SK-N-SH (cell line): Measurements from ENCODE around the gene TEK. TPM values are rescaled to one million over a fixed set of nuclear protein-coding genes. Genes with fewer than 3 reads are reported as not detected.

Experiments
- CTCF ChIA-PET: fragments of 300-600, 350-600 bp; formaldehyde crosslinking; extraction: SDS; loops from one replicate; lab custom pipeline; 2021; lab: Yijun Ruan, JAX
- POLR2A ChIA-PET: fragments of 350-600 bp; sonication (Branson Sonifier 250); formaldehyde crosslinking; extraction: SDS; loops from one replicate; lab custom pipeline; 2020; ENCODE audit warnings: antibody characterized with exemption, inconsistent platforms; lab: Yijun Ruan, JAX
- DNase-seq: peaks from one replicate; pipeline ENCODE4 v3.0.0; 2012
- H2AFZ ChIP-seq: fragments of 200-600 bp; sonication (generic); 2 replicates; pipeline ENCODE4 v1.8.1; 2016; ENCODE audit warnings: antibody characterized with exemption, mild to moderate bottlenecking, low read depth
- H3F3A ChIP-seq: fragments of 200-600 bp; sonication (generic); replicated peaks from 2 replicates; pipeline ENCODE3; 2016; ENCODE audit warnings: antibody characterized with exemption, mild to moderate bottlenecking; ENCODE audit not compliant: insufficient read depth
- H3K27ac ChIP-seq, 2 experiments: fragments of 200-500 bp in 1 of 2; fragments of 200-600 bp in 1 of 2; sonication (Bioruptor generic) in 1 of 2; sonication (generic), shearing (Covaris generic) in 1 of 2; 2 replicates each; pipeline versions ENCODE4 v1.5.1 to v1.6.1; 2014 to 2016; ENCODE audit warnings: low read depth in 2 of 2, inconsistent platforms in 1 of 2, low read length in 1 of 2, mild to moderate bottlenecking in 1 of 2, mixed read lengths in 1 of 2
- H3K27me3 ChIP-seq: fragments of 200-600 bp; sonication (generic), shearing (Covaris generic); 2 replicates; pipeline ENCODE4 v1.6.1; 2016; ENCODE audit warnings: mixed run types; ENCODE audit not compliant: insufficient read depth
- H3K36me3 ChIP-seq, 2 experiments: fragments of 200-500 bp in 1 of 2; fragments of 200-600 bp in 1 of 2; sonication (Bioruptor generic) in 1 of 2; sonication (generic) in 1 of 2; replicated peaks in 1 of 2; 2 replicates each; pipeline versions ENCODE3 to v1.5.1; 2014 to 2016; ENCODE audit warnings: low read length in 1 of 2, mild to moderate bottlenecking in 1 of 2; ENCODE audit not compliant: insufficient read depth in 2 of 2, control insufficient read depth in 1 of 2
- H3K4me1 ChIP-seq, 2 experiments: fragments of 200-500 bp in 1 of 2; fragments of 200-600 bp in 1 of 2; sonication (Bioruptor generic) in 1 of 2; sonication (generic), shearing (Covaris generic) in 1 of 2; 2 replicates each; pipeline versions ENCODE4 v1.5.1 to v1.6.1; 2014 to 2016; ENCODE audit warnings: low read depth in 1 of 2, low read length in 1 of 2, mixed run types in 1 of 2; ENCODE audit not compliant: insufficient read depth in 2 of 2, control insufficient read depth in 1 of 2
- H3K4me2 ChIP-seq: fragments of 200-600 bp; sonication (generic), shearing (Covaris generic); 2 replicates; pipeline ENCODE4 v1.6.1; 2017; ENCODE audit warnings: mixed run types
- H3K4me3 ChIP-seq, 2 experiments: fragments of 200-500 bp in 1 of 2; fragments of 200-600 bp in 1 of 2; sonication (Bioruptor generic) in 1 of 2; sonication (generic), shearing (Covaris generic) in 1 of 2; 2 replicates each; pipeline versions ENCODE4 v1.5.1 to v1.8.1; 2014 to 2016; ENCODE audit warnings: low read depth in 2 of 2, inconsistent platforms in 1 of 2, low read length in 1 of 2, mild to moderate bottlenecking in 1 of 2, mixed read lengths in 1 of 2, moderate library complexity in 1 of 2
- H3K79me2 ChIP-seq: fragments of 200-600 bp; sonication (generic); 2 replicates; pipeline ENCODE4 v1.8.1; 2017; ENCODE audit warnings: mild to moderate bottlenecking; ENCODE audit not compliant: insufficient read depth
- H3K9ac ChIP-seq: fragments of 200-600 bp; sonication (generic); 2 replicates; pipeline ENCODE4 v1.6.1; 2017; ENCODE audit warnings: mixed run types
- H3K9me2 ChIP-seq: fragments of 200-600 bp; sonication (generic); 2 replicates; pipeline ENCODE4 v1.6.1; 2017; ENCODE audit warnings: mixed run types
- H3K9me3 ChIP-seq: fragments of 200-600 bp; sonication (generic); 2 replicates; pipeline ENCODE4 v1.6.1; 2017; ENCODE audit warnings: mixed run types, mild to moderate bottlenecking, moderate library complexity
- H4K20me1 ChIP-seq: fragments of 200-600 bp; sonication (generic); 2 replicates; pipeline ENCODE4 v1.6.1; 2017; ENCODE audit warnings: mild to moderate bottlenecking, mixed run types; ENCODE audit not compliant: insufficient read depth
- CTCF ChIP-seq: fragments of 200-600 bp; sonication (generic); IDR thresholded peaks from 2 replicates; pipeline ENCODE4 v1.6.1; 2017; ENCODE audit warnings: antibody characterized with exemption, mild to moderate bottlenecking, moderate library complexity
- EP300 ChIP-seq, 2 experiments: IDR thresholded peaks; 2 replicates each; pipeline versions ENCODE4 v1.4.0 to v1.6.1; 2012; ENCODE audit warnings: borderline replicate concordance in 1 of 2, low read depth in 1 of 2, low read length in 1 of 2
- GABPA ChIP-seq: IDR thresholded peaks from 2 replicates; pipeline ENCODE4 v1.4.0; 2012; ENCODE audit warnings: low read depth, mild to moderate bottlenecking
- IRF3 ChIP-seq: fragments of 150-350 bp; IDR thresholded peaks from 2 replicates; pipeline ENCODE4 v1.6.1; 2016; ENCODE audit warnings: mild to moderate bottlenecking, low read depth, low read length
- MXI1 ChIP-seq: IDR thresholded peaks from 2 replicates; pipeline ENCODE4 v1.6.1; 2012; ENCODE audit warnings: mild to moderate bottlenecking, low read depth, low read length, improper control_type of control experiment
- RCOR1 ChIP-seq: fragments of 150-350 bp; IDR thresholded peaks from 2 replicates; pipeline ENCODE4 v1.6.1; 2017; ENCODE audit warnings: antibody characterized with exemption, low read length
- RFX5 ChIP-seq: IDR thresholded peaks from 2 replicates; pipeline ENCODE4 v1.6.1; 2012; ENCODE audit warnings: mild to moderate bottlenecking, improper control_type of control experiment, low read length
- TAF1 ChIP-seq: IDR thresholded peaks from 2 replicates; pipeline ENCODE4 v1.6.1; 2012; ENCODE audit warnings: low read depth, mild to moderate bottlenecking, low read length, moderate library complexity, borderline replicate concordance
- TEAD4 ChIP-seq: IDR thresholded peaks from 2 replicates; pipeline ENCODE4 v1.4.0; 2012; ENCODE audit warnings: mild to moderate bottlenecking, borderline replicate concordance; ENCODE audit not compliant: insufficient read depth
- YY1 ChIP-seq: IDR thresholded peaks from 2 replicates; pipeline ENCODE4 v1.4.0; 2012; ENCODE audit warnings: low read depth, mild to moderate bottlenecking
- WGBS: methylation state at CpG from one replicate; pipeline ENCODE4 v1.1.6; 2017; ENCODE audit warnings: low lambda C conversion rate; 5-methylcytosine and 5-hydroxymethylcytosine counted together
- polyA plus RNA-seq, 3 experiments: library from polyadenylated mRNA; depleted of rRNA; stranded (reverse); fragments of >200 nt; gene quantifications; 2 replicates each; pipeline ENCODE4 v1.2.3, GENCODE V29; 2012

The TEK gene
- polyA plus RNA-seq, 1 of the 3 experiments (the other 2 are of a cell fraction): 0.03 TPM

GRCh38 chr9:27157736-27158135 lies 48.7 kb downstream of the TEK start:
- CTCF ChIA-PET: no interaction called here
- no peak overlapping the region for H2AFZ ChIP-seq

GRCh38 chr9:27160636-27161035 lies 51.6 kb downstream of the TEK start:
- peaks cover 14% of the 10 kb centered on the region for H3F3A ChIP-seq
- H3K9me2 ChIP-seq: no peaks in the 10 kb centered on the region
- no peaks in the 10 kb centered on the region for H3K27me3 ChIP-seq
- no peaks in the 10 kb centered on the region for H4K20me1 ChIP-seq
- no peaks in the 10 kb centered on the region for H3K36me3 ChIP-seq
- H3K4me2 ChIP-seq: no peak overlapping the region
- no peak for TF ChIP-seq CTCF
- no peak for TF ChIP-seq TEAD4
- H3K4me3 ChIP-seq: no peak overlapping the region
- H3K79me2 ChIP-seq: no peaks in the 10 kb centered on the region
- 79% methylated on average over 2 of the region's 2 CpGs for WGBS
- DNase-seq: no peak
- H3K4me1 ChIP-seq: no peaks in the 10 kb centered on the region
- H2AFZ ChIP-seq: no peak overlapping the region
- POLR2A ChIA-PET: no interaction called here
- no peak overlapping the region for H3K9ac ChIP-seq
- no peaks in the 10 kb centered on the region for H3K9me3 ChIP-seq
- CTCF ChIA-PET: interaction anchor here (1.1 kb wide), 2 partner anchors 8 to 11 kb away, joined by 3 read pairs; no protein-coding TSS in a partner anchor
- H3K27ac ChIP-seq: no peak overlapping the region

More at GRCh38 chr9:27157736-27158135, 48.7 kb downstream of the TEK start:
- no peak overlapping the region for H3K4me2 ChIP-seq
- WGBS: 87% methylated on average over 6 of the region's 6 CpGs
- no peak for DNase-seq
- no peaks in the 10 kb centered on the region for H3K9me2 ChIP-seq
- no peak for TF ChIP-seq GABPA
- TF ChIP-seq RCOR1: no peak
- no peak for TF ChIP-seq TEAD4
- no peak for TF ChIP-seq EP300 (IDR thresholded peaks at IDR 0.05; ENCODE audit: borderline replicate concordance in 1 of 2, low read depth in 1 of 2, low read length in 1 of 2)
- no peak for TF ChIP-seq CTCF
- no peak for TF ChIP-seq IRF3
- no peak for TF ChIP-seq YY1
- TF ChIP-seq MXI1: no peak
- no peak for TF ChIP-seq RFX5
- TF ChIP-seq TAF1: no peak
- TF ChIP-seq, all 33 proteins: peak for 0
- Histone ChIP-seq H3K9ac (no peak overlapping the region), H3K4me1 (peaks cover 0 to 6% of the 10 kb centered on the region in 2 experiments; a peak in 1 of 4 replicates), H3K36me3 (no peaks in the 10 kb centered on the region), H3F3A (peaks cover 21% of the 10 kb centered on the region), H3K9me3 (no peaks in the 10 kb centered on the region), H3K4me3 (no peak overlapping the region), H3K27ac (no peak overlapping the region), H4K20me1 (no peaks in the 10 kb centered on the region), H3K27me3 (no peaks in the 10 kb centered on the region), H3K79me2 (no peaks in the 10 kb centered on the region)
- POLR2A ChIA-PET: no interaction called here
